Measurements from ENCODE around the gene NGB.

DNA sequence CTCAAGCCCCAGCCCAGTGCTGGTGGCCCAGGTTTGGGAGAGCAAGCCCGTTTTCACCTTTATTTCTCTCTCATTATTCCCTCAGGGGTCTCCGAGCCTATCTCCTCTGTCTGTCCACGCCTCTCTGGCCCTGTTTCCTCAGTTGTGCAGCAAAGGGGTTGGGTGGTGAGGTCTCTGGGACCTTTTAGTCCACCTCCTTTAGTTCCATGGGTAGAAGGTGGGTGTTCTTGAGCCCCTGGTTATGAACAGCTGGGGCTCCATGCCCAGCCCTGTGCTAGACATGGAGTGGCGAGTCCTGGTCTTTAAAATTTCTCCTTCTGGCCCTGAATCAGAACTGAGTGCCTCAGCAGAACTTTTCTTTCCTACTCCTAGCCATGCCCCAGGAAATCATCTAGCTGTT lies 1.3 kb upstream of the NGB start:
- TF ChIP-seq, protein P1, sequence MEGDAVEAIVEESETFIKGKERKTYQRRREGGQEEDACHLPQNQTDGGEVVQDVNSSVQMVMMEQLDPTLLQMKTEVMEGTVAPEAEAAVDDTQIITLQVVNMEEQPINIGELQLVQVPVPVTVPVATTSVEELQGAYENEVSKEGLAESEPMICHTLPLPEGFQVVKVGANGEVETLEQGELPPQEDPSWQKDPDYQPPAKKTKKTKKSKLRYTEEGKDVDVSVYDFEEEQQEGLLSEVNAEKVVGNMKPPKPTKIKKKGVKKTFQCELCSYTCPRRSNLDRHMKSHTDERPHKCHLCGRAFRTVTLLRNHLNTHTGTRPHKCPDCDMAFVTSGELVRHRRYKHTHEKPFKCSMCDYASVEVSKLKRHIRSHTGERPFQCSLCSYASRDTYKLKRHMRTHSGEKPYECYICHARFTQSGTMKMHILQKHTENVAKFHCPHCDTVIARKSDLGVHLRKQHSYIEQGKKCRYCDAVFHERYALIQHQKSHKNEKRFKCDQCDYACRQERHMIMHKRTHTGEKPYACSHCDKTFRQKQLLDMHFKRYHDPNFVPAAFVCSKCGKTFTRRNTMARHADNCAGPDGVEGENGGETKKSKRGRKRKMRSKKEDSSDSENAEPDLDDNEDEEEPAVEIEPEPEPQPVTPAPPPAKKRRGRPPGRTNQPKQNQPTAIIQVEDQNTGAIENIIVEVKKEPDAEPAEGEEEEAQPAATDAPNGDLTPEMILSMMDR (conservative IDR thresholded peaks at IDR 0.05; ENCODE audit: low read length) = no peak
- no peak for TF ChIP-seq EZH2phosphoT487 (IDR thresholded peaks at IDR 0.05; ENCODE audit: borderline replicate concordance)

Measured in Loucy (cell line).